HCT116 (cell line): ENCODE measurements around the gene SYNPR. TPM values are rescaled to one million over a fixed set of nuclear protein-coding genes. Genes with fewer than 3 reads are reported as not detected.

Experiments used
- ATAC-seq: fragments of 200-7000 bp; cut with Tn5 transposase; 2 replicates; pipeline ENCODE4 v1.9.1; 2020; ENCODE audit warnings: mild to moderate bottlenecking, moderate library complexity
- BruUV-seq: library from RNA; stranded (reverse); fragments of 400-500 nt; replicated peaks from 2 replicates; lab custom pipeline; 2021; lab: Mats Ljungman, UMichigan
- CTCF ChIA-PET: fragments of 300-600 bp; sonication (Branson Sonifier 250); formaldehyde crosslinking; loops from one replicate; lab custom pipeline; 2021; ENCODE audit warnings: antibody characterized with exemption; lab: Charles Lee
- POLR2A ChIA-PET: fragments of 300-600, 350-600 bp; sonication (Branson Sonifier 250); formaldehyde crosslinking; loops from one replicate; lab custom pipeline; 2021; ENCODE audit warnings: antibody characterized with exemption; lab: Charles Lee
- RAD21 ChIA-PET, 2 experiments: fragments of 300-600 bp; sonication (Branson Sonifier 250); formaldehyde crosslinking; loops; one replicate each; lab custom pipeline; 2023; ENCODE audit warnings: low total read pairs in 2 of 2; ENCODE audit not compliant: uncharacterized antibody in 2 of 2, unreplicated experiment in 2 of 2, low non-redundant PET in 1 of 2; lab: Charles Lee
- DNase-seq: peaks from one replicate; pipeline ENCODE4 v3.0.0-alpha.2; 2010; ENCODE audit warnings: low read depth, low spot score
- H2AFZ ChIP-seq: fragments of 200-600 bp; shearing (Covaris generic), sonication (generic); 2 replicates; pipeline ENCODE4 v1.6.1; 2017; ENCODE audit warnings: low read depth, mixed run types, mixed read lengths, antibody characterized with exemption, low read length; ENCODE audit not compliant: poor library complexity, severe bottlenecking
- H3K27ac ChIP-seq: 2 replicates; pipeline ENCODE4 v1.5.1; 2012; ENCODE audit warnings: low read depth, low read length
- H3K27me3 ChIP-seq: fragments of 200-600 bp; sonication (generic); 2 replicates; pipeline ENCODE4 v1.6.1; 2016; ENCODE audit warnings: mixed run types, low read length, mixed read lengths; ENCODE audit not compliant: insufficient read depth
- H3K36me3 ChIP-seq, 2 experiments: fragments of 200-500 bp in 1 of 2; fragments of 200-600 bp in 1 of 2; sonication (Bioruptor generic) in 1 of 2; sonication (generic) in 1 of 2; 2 replicates each; pipeline versions ENCODE4 v1.5.1 to v1.6.1; 2014 to 2016; ENCODE audit warnings: low read length in 2 of 2, inconsistent platforms in 1 of 2, mixed read lengths in 1 of 2, mixed run types in 1 of 2; ENCODE audit not compliant: insufficient read depth in 2 of 2, control insufficient read depth in 1 of 2
- H3K4me1 ChIP-seq, 2 experiments: fragments of 200-600 bp in 1 of 2; sonication (generic) in 1 of 2; 2 replicates each; pipeline versions ENCODE4 v1.5.1 to v1.6.1; 2012 to 2017; ENCODE audit warnings: low read length in 2 of 2, inconsistent platforms in 1 of 2, mild to moderate bottlenecking in 1 of 2, mixed read lengths in 1 of 2, mixed run types in 1 of 2, moderate library complexity in 1 of 2; ENCODE audit not compliant: insufficient read depth in 2 of 2, control insufficient read depth in 1 of 2
- H3K4me2 ChIP-seq: fragments of 200-600 bp; sonication (generic); 2 replicates; pipeline ENCODE4 v1.6.1; 2017; ENCODE audit warnings: mixed run types, low read length, mixed read lengths
- H3K4me3 ChIP-seq, 2 experiments: fragments of 200-600 bp in 1 of 2; sonication (generic) in 1 of 2; replicated peaks in 1 of 2; 2 replicates each; pipeline ENCODE4 v1.5.1; 2011 to 2016; ENCODE audit warnings: low read length in 2 of 2, control low read depth in 1 of 2, low read depth in 1 of 2, mild to moderate bottlenecking in 1 of 2, mixed read lengths in 1 of 2, mixed run types in 1 of 2
- H3K79me2 ChIP-seq: fragments of 200-600 bp; sonication (generic); 2 replicates; pipeline ENCODE4 v1.6.1; 2017; ENCODE audit warnings: mild to moderate bottlenecking, mixed run types, low read length, moderate library complexity, mixed read lengths; ENCODE audit not compliant: insufficient read depth
- H3K9ac ChIP-seq: fragments of 200-600 bp; sonication (generic); 2 replicates; pipeline ENCODE4 v1.6.1; 2016; ENCODE audit warnings: low read length, mixed read lengths
- H3K9me2 ChIP-seq: fragments of 200-600 bp; sonication (generic), shearing (Covaris generic); 2 replicates; pipeline ENCODE4 v1.6.1; 2017; ENCODE audit warnings: mixed run types, mild to moderate bottlenecking, moderate library complexity; ENCODE audit not compliant: insufficient read depth
- H3K9me3 ChIP-seq, 2 experiments: fragments of 200-500 bp in 1 of 2; fragments of 200-600 bp in 1 of 2; sonication (Bioruptor generic) in 1 of 2; sonication (generic) in 1 of 2; 2 replicates each; pipeline ENCODE4 v1.6.1; 2014 to 2017; ENCODE audit warnings: low read length in 2 of 2, mixed read lengths in 2 of 2, inconsistent platforms in 1 of 2, low read depth in 1 of 2, mild to moderate bottlenecking in 1 of 2, mixed run types in 1 of 2, moderate library complexity in 1 of 2; ENCODE audit not compliant: control insufficient read depth in 1 of 2, insufficient read depth in 1 of 2
- H4K20me1 ChIP-seq: fragments of 200-600 bp; sonication (generic), shearing (Covaris generic); 2 replicates; pipeline ENCODE4 v1.6.1; 2017; ENCODE audit warnings: mixed run types, mild to moderate bottlenecking, moderate library complexity; ENCODE audit not compliant: insufficient read depth
- CBX3 ChIP-seq: IDR thresholded peaks from 2 replicates; pipeline ENCODE4 v1.6.1; 2012; ENCODE audit warnings: low read depth
- CEBPB ChIP-seq: IDR thresholded peaks from 2 replicates; pipeline ENCODE4 v1.6.1; 2012; ENCODE audit warnings: low read depth
- CTCF ChIP-seq, 3 experiments: fragments of 200-600 bp in 1 of 3; sonication (generic) in 1 of 3; IDR thresholded peaks in 2 of 3; conservative IDR thresholded peaks in 1 of 3; 2 replicates each; pipeline ENCODE4 v1.5.1; 2012 to 2017; ENCODE audit warnings: low read depth in 2 of 3, low read length in 2 of 3, antibody characterized with exemption in 1 of 3, borderline replicate concordance in 1 of 3, control low read depth in 1 of 3, mild to moderate bottlenecking in 1 of 3, mixed read lengths in 1 of 3, mixed run types in 1 of 3, moderate library complexity in 1 of 3; ENCODE audit not compliant: insufficient read depth in 1 of 3
- EGR1 ChIP-seq: IDR thresholded peaks from 2 replicates; pipeline ENCODE4 v1.6.1; 2012; ENCODE audit warnings: low read depth
- ELF1 ChIP-seq: IDR thresholded peaks from 2 replicates; pipeline ENCODE4 v1.6.1; 2012; ENCODE audit warnings: low read depth, borderline replicate concordance
- EZH2 ChIP-seq: fragments of 200-600 bp; sonication (generic); IDR thresholded peaks from 2 replicates; pipeline ENCODE4 v1.6.1; 2017; ENCODE audit warnings: antibody characterized with exemption, mixed run types
- FOSL1 ChIP-seq: IDR thresholded peaks from 2 replicates; pipeline ENCODE4 v1.6.1; 2012; ENCODE audit warnings: low read depth
- JUND ChIP-seq: IDR thresholded peaks from 2 replicates; pipeline ENCODE4 v1.6.1; 2012
- MAX ChIP-seq: IDR thresholded peaks from 2 replicates; pipeline ENCODE4 v1.6.1; 2012
- POLR2A ChIP-seq: IDR thresholded peaks from 2 replicates; pipeline ENCODE4 v1.7.0; 2011; ENCODE audit warnings: borderline replicate concordance; ENCODE audit not compliant: insufficient read depth, insufficient read length; ENCODE audit errors: extremely low read depth
- POLR2AphosphoS5 ChIP-seq: IDR thresholded peaks from 2 replicates; pipeline ENCODE4 v1.6.1; 2011; ENCODE audit warnings: mild to moderate bottlenecking, low read depth, low read length, moderate library complexity
- RAD21 ChIP-seq: IDR thresholded peaks from 2 replicates; pipeline ENCODE4 v1.6.1; 2012; ENCODE audit warnings: low read depth, mild to moderate bottlenecking
- REST ChIP-seq: IDR thresholded peaks from 2 replicates; pipeline ENCODE4 v1.6.1; 2012; ENCODE audit warnings: low read depth
- SIN3A ChIP-seq: IDR thresholded peaks from 2 replicates; pipeline ENCODE4 v1.6.1; 2012; ENCODE audit warnings: low read depth
- SRF ChIP-seq: IDR thresholded peaks from 2 replicates; pipeline ENCODE4 v1.6.1; 2012; ENCODE audit warnings: low read depth
- ZNF274 ChIP-seq: fragments of 200-500 bp; sonication (Bioruptor generic); IDR thresholded peaks from 2 replicates; pipeline ENCODE4 v1.6.1; 2014; ENCODE audit warnings: mild to moderate bottlenecking, low read depth, low read length, inconsistent platforms
- intact Hi-C: fragments of 100-400 bp; cut with micrococcal nuclease; formaldehyde crosslinking; loops from 2 replicates; pipeline ENCODE4 v1.10.0; 2022
- total RNA-seq: library from RNA; stranded (reverse); gene quantifications from one replicate; pipeline ENCODE4 v1.2.1, GENCODE V29; 2021; ENCODE audit not compliant: unreplicated experiment
- TF ChIP-seq, protein P1 (sequence below): IDR thresholded peaks from 2 replicates; pipeline ENCODE4 v1.6.1; 2011; ENCODE audit warnings: mild to moderate bottlenecking, low read length, moderate library complexity; ENCODE audit not compliant: insufficient replicate concordance; ENCODE audit errors: extremely low read depth

Gene SYNPR
- total RNA-seq, 1 experiment from 2014 or later, result not detected

DNA sequence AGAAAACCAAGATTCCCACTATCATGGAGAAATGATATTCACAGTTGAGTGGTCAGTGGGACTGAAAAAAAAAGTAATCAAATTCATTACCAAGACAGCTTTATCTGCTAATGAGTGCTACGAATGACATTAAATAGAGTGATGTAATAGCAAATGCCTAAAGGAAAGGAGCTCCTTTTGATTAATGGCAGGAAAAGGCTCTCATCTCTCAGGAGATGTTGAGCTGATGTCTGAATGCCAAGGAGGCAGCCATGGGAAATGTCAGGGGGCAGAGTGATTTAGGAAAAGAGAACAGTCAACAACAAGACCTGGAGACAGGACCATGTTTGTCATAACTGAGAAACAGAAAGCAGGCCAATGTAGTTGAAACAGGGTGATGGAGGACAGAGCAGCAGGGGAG, 277.7 kb downstream of the SYNPR start:
- Histone ChIP-seq H3K4me3 (no peak overlapping the region), H3K9ac (no peak overlapping the region), H2AFZ (no peak overlapping the region), H3K4me1 (no peaks in the 10 kb centered on the region), H3K27me3 (no peaks in the 10 kb centered on the region), H4K20me1 (no peaks in the 10 kb centered on the region), H3K79me2 (no peaks in the 10 kb centered on the region), H3K9me2 (no peaks in the 10 kb centered on the region), H3K4me2 (no peak overlapping the region), H3K9me3 (no peaks in the 10 kb centered on the region), H3K27ac (no peak overlapping the region), H3K36me3 (no peaks in the 10 kb centered on the region)
- RAD21 ChIA-PET, result no interaction called here
- POLR2A ChIA-PET, result no interaction called here
- ATAC-seq (no peak), DNase-seq (no peak)
- intact Hi-C loops, result no loop called here
- CTCF ChIA-PET, result no interaction called here
- TF ChIP-seq CTCF (IDR thresholded peaks at IDR 0.05 in 2 of 3, conservative IDR thresholded peaks at IDR 0.05 in 1 of 3; ENCODE audit: borderline replicate concordance in 1 of 3, insufficient read depth in 1 of 3, low read depth in 2 of 3, low read length in 2 of 3), result no peak
- no peak for TF ChIP-seq REST
- no peak for TF ChIP-seq SIN3A
- TF ChIP-seq EGR1, result no peak
- TF ChIP-seq SRF, result no peak
- TF ChIP-seq ZNF274, result no peak
- TF ChIP-seq MAX, result no peak
- no peak for TF ChIP-seq ELF1
- no peak for TF ChIP-seq POLR2AphosphoS5
- TF ChIP-seq EZH2, result no peak
- TF ChIP-seq JUND, result no peak
- no peak for TF ChIP-seq CBX3
- TF ChIP-seq FOSL1, result no peak
- TF ChIP-seq RAD21, result no peak
- no peak for TF ChIP-seq POLR2A
- no peak for TF ChIP-seq CEBPB
- TF ChIP-seq, protein P1, sequence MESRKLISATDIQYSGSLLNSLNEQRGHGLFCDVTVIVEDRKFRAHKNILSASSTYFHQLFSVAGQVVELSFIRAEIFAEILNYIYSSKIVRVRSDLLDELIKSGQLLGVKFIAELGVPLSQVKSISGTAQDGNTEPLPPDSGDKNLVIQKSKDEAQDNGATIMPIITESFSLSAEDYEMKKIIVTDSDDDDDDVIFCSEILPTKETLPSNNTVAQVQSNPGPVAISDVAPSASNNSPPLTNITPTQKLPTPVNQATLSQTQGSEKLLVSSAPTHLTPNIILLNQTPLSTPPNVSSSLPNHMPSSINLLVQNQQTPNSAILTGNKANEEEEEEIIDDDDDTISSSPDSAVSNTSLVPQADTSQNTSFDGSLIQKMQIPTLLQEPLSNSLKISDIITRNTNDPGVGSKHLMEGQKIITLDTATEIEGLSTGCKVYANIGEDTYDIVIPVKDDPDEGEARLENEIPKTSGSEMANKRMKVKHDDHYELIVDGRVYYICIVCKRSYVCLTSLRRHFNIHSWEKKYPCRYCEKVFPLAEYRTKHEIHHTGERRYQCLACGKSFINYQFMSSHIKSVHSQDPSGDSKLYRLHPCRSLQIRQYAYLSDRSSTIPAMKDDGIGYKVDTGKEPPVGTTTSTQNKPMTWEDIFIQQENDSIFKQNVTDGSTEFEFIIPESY, result no peak
- BruUV-seq, result no TSS peak
